DOHH2 (cell line): ENCODE measurements around the gene LRMDA.

ENCODE experiments used
- H3F3A ChIP-seq: fragments of 200-600 bp; sonication (generic), shearing (Covaris generic); 2 replicates; pipeline ENCODE4 v1.6.0; 2016; ENCODE audit warnings: antibody characterized with exemption, mild to moderate bottlenecking; ENCODE audit not compliant: control insufficient read depth, insufficient read depth
- H3K27ac ChIP-seq: fragments of 200-600 bp; sonication (generic); 2 replicates; pipeline ENCODE4 v1.5.1; 2014; ENCODE audit warnings: low read depth, mild to moderate bottlenecking, low read length, moderate library complexity
- H3K27me3 ChIP-seq: fragments of 200-600 bp; sonication (generic); 2 replicates; pipeline ENCODE4 v1.6.1; 2014; ENCODE audit warnings: mild to moderate bottlenecking, low read length, mixed read lengths; ENCODE audit not compliant: control insufficient read depth
- H3K36me3 ChIP-seq: fragments of 200-600 bp; sonication (generic); 2 replicates; pipeline ENCODE4 v1.6.1; 2014; ENCODE audit warnings: mild to moderate bottlenecking, low read length, moderate library complexity, mixed read lengths; ENCODE audit not compliant: control insufficient read depth
- H3K4me1 ChIP-seq: fragments of 200-600 bp; sonication (generic); 2 replicates; pipeline ENCODE4 v1.6.1; 2014; ENCODE audit warnings: mild to moderate bottlenecking, low read length, mixed read lengths; ENCODE audit not compliant: control insufficient read depth
- H3K4me2 ChIP-seq: fragments of 200-600 bp; sonication (generic); 2 replicates; pipeline ENCODE4 v1.6.0; 2014; ENCODE audit warnings: mild to moderate bottlenecking, low read length, moderate library complexity
- H3K4me3 ChIP-seq: fragments of 200-600 bp; sonication (generic); 2 replicates; pipeline ENCODE4 v1.5.1; 2014; ENCODE audit warnings: mild to moderate bottlenecking, low read length, mixed read lengths
- H3K79me2 ChIP-seq: fragments of 200-600 bp; sonication (generic); 2 replicates; pipeline ENCODE4 v1.6.1; 2014; ENCODE audit warnings: mild to moderate bottlenecking, low read length, mixed read lengths; ENCODE audit not compliant: control insufficient read depth
- H3K9me2 ChIP-seq: fragments of 200-600 bp; sonication (generic); replicated peaks from 2 replicates; pipeline ENCODE4 v1.6.1; 2014; ENCODE audit warnings: mild to moderate bottlenecking, low read length, mixed read lengths; ENCODE audit not compliant: control insufficient read depth
- H3K9me3 ChIP-seq: fragments of 200-600 bp; sonication (generic); 2 replicates; pipeline ENCODE4 v1.6.1; 2014; ENCODE audit warnings: antibody characterized with exemption, low read length, mixed read lengths; ENCODE audit not compliant: control insufficient read depth, insufficient read depth
- H4K20me1 ChIP-seq: fragments of 200-600 bp; sonication (generic); 2 replicates; pipeline ENCODE4 v1.6.0; 2014; ENCODE audit warnings: low read depth, mild to moderate bottlenecking, antibody characterized with exemption, low read length, moderate library complexity; ENCODE audit not compliant: control insufficient read depth, insufficient read depth
- EZH2phosphoT487 ChIP-seq: fragments of 200-600 bp; sonication (generic); IDR thresholded peaks from 2 replicates; pipeline ENCODE4 v1.6.1; 2017; ENCODE audit warnings: borderline replicate concordance, mild to moderate bottlenecking, antibody characterized with exemption, low read length, moderate library complexity, mixed read lengths
- TF ChIP-seq, protein P1 (sequence below): fragments of 200-600 bp; sonication (generic); IDR thresholded peaks from one replicate; pipeline ENCODE4 v1.5.1; 2014; ENCODE audit warnings: antibody characterized with exemption, mild to moderate bottlenecking, low read depth, low read length; ENCODE audit not compliant: poor library complexity, severe bottlenecking

Gene LRMDA

DNA sequence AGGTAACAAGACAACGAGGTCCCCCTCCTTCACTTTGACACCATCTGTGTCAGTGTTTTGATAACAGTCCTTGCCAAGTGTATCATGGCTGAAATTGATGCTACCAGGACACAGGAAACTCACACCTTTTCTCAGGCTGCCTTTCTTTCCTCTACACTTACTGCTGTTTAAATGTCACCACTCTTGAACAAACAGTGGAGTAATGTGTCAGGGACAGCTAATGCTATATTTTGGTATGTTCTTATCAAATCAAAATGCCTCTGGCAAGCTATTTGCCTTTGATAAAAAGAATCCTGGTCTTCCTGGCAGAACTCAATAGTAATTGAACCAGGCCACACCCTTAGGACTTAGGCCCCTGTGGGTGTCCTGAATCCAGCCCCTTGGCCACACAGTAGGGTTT, 692.9 kb downstream of the LRMDA start:
- no peaks in the 10 kb centered on the region for H3K36me3 ChIP-seq
- no peak overlapping the region for H3K27ac ChIP-seq
- no peaks in the 10 kb centered on the region for H3K9me3 ChIP-seq
- no peaks in the 10 kb centered on the region for H3K27me3 ChIP-seq
- no peaks in the 10 kb centered on the region for H3K9me2 ChIP-seq
- H3K4me1 ChIP-seq, result no peaks in the 10 kb centered on the region
- H4K20me1 ChIP-seq, result no peaks in the 10 kb centered on the region
- no peak for TF ChIP-seq EZH2phosphoT487
- TF ChIP-seq, protein P1, sequence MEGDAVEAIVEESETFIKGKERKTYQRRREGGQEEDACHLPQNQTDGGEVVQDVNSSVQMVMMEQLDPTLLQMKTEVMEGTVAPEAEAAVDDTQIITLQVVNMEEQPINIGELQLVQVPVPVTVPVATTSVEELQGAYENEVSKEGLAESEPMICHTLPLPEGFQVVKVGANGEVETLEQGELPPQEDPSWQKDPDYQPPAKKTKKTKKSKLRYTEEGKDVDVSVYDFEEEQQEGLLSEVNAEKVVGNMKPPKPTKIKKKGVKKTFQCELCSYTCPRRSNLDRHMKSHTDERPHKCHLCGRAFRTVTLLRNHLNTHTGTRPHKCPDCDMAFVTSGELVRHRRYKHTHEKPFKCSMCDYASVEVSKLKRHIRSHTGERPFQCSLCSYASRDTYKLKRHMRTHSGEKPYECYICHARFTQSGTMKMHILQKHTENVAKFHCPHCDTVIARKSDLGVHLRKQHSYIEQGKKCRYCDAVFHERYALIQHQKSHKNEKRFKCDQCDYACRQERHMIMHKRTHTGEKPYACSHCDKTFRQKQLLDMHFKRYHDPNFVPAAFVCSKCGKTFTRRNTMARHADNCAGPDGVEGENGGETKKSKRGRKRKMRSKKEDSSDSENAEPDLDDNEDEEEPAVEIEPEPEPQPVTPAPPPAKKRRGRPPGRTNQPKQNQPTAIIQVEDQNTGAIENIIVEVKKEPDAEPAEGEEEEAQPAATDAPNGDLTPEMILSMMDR, result no peak
- no peak overlapping the region for H3K4me2 ChIP-seq
- H3K4me3 ChIP-seq, result no peak overlapping the region
- no peaks in the 10 kb centered on the region for H3F3A ChIP-seq
- no peaks in the 10 kb centered on the region for H3K79me2 ChIP-seq

DNA sequence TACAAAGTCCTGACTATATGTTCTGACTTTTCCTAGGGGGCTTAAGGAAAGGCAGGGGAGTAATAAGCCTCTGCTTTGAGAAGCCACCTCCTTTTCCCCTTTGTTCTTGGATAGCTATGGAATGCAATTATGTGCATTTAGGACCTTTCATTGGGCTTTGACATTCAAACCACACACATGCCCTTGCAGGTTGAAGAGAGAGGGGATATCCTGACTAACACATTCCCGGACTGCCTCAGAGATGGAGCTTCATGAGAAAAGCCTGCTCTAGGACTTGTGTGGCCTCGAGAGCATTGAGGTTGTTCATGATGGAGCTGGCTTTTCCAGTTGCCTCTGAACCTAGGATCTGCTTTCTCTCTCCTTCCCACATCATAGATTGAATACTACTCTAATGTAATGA, 694.5 kb downstream of the LRMDA start:
- Histone ChIP-seq H4K20me1 (no peaks in the 10 kb centered on the region), H3K9me3 (no peaks in the 10 kb centered on the region), H3K79me2 (no peaks in the 10 kb centered on the region), H3K4me1 (no peaks in the 10 kb centered on the region), H3K27me3 (no peaks in the 10 kb centered on the region), H3K36me3 (no peaks in the 10 kb centered on the region), H3K4me2 (no peak overlapping the region), H3F3A (no peaks in the 10 kb centered on the region), H3K4me3 (no peak overlapping the region), H3K9me2 (no peaks in the 10 kb centered on the region), H3K27ac (no peak overlapping the region)
- TF ChIP-seq, protein P1, result no peak
- no peak for TF ChIP-seq EZH2phosphoT487

DNA sequence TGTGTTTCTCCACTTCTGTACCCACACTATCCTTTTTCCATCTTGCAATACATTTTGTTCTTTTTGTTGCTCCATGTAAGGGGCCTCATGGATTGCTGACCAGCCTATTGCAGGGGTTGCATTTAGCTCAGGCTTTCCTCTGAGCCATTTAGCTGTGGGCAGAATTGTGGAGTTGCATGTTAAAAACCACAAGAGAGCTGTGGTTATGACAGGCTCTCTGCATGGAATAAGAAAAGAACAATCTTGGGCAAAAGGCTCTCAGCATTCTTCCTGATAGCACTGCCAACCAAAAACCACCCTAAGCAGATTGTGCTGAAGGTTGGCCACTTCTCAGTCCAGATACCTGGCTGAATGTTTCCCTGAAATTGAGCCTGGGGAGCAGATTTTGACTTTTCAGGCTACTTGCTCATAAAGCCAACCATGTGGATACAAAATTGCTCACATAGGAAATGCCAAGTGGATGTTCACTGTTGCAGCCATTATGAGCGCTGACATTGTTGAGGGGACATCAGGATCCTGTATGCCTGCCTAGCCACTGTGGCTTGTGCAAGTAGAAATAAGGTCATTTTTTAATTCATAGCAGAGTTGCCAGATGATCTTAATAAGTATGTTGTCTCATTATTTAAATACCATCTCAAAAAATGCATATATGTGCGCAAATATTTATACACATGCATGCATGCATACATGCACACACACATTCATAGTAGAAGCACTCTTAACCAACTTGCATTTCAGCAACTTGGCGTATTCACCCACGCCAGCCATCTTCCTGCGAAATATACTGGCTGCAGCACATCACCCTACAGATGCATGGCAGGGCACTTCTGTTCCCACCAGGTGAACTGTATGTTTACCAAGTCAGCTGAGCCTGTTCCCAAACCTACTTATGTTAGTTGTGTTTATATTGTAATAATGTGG, 695.4 kb downstream of the LRMDA start:
- Histone ChIP-seq H3K4me2 (no peak overlapping the region), H3K79me2 (no peaks in the 10 kb centered on the region), H3K4me3 (no peak overlapping the region), H3F3A (no peaks in the 10 kb centered on the region), H3K36me3 (no peaks in the 10 kb centered on the region), H3K27me3 (no peaks in the 10 kb centered on the region), H3K27ac (no peak overlapping the region), H3K9me3 (no peaks in the 10 kb centered on the region), H3K9me2 (no peaks in the 10 kb centered on the region), H3K4me1 (no peaks in the 10 kb centered on the region), H4K20me1 (no peaks in the 10 kb centered on the region)
- TF ChIP-seq, protein P1, result no peak
- TF ChIP-seq EZH2phosphoT487, result no peak
